Measurements from ENCODE around the gene PIK3C3.
A peak's percentile ranks its signal among the peaks of the same experiment; 100 is the strongest.
"Not testable (repeated sequence)": the region's sequence is repeated elsewhere in the genome, so short reads cannot be mapped to it uniquely, and the experiment has no call there.

Gene PIK3C3

DNA sequence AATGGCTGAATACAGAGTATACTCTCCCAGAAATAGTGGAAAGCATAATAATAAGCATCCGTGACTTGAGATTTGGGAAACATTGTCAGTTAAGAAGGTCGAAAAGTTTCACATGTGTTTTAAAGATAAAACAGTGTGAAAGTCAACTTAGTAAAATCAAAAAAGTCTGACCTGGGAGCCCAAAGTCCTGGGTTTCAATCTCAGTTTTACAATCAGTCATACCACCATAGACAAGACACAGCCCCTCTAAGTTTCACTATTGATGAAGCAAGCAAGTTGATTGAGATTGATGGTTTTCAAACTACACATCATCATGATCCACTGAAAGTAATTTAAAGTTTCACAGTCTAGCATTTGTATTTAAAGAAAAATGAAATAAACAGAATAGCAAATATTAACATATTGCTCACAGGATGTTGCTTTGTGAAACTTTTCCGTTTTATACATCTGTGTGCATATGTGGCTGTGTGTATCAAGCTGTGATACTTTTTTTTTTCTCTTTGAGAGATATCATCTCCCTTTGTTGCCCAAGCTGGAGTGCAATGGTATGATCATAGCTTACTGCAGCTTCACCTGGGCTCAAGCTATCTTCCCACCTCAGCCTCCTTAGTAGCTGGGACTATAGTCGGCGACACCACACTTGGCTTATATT lies 71.1 kb downstream of the PIK3C3 start:
- no peak for DNase-seq

DNA sequence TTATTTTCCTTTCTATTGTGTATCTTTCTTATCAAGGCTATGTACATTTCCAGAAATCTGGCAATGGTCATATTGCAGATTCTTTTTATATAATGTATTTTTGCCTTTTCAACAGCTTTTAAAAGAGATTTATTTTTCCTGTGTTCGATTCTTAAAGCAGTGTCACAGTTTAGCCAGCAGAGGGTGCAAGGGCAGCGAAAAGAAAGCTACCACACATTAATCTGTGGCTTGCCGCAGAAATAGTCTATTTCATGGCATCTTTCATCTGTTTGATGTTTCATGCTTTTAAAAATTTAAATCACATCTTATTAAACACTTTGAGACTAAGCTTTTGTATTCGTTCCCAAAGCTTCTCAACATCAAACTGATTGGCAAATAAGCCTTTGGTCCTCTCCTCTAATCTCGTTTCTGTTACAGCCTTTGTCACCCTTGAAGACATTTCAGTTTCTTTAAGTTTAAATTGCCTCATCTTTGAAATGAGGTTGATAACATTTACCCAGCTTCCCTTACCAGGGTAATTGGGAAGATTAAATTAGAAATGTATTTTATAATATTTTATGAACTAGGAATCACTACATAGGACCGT lies 73.3 kb downstream of the PIK3C3 start:
- DNase-seq: no peak

DNA sequence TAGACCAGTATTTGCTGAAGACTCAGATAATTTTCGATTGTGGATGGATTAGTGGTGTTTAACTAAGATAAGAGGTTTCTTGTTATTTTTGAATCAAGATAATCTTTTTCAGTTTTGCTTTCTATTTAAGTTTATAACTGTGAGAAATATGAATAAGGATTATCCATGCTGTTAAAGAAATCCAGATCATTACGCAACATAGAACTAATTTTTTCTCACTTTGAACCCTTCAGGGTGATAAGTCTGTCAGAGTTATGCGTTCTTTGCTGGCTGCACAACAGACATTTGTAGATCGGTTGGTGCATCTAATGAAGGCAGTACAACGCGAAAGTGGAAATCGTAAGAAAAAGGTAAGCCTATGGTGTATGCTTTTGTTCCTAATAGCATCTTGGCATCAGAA lies 74.1 kb downstream of the PIK3C3 start:
- no peak for DNase-seq

DNA sequence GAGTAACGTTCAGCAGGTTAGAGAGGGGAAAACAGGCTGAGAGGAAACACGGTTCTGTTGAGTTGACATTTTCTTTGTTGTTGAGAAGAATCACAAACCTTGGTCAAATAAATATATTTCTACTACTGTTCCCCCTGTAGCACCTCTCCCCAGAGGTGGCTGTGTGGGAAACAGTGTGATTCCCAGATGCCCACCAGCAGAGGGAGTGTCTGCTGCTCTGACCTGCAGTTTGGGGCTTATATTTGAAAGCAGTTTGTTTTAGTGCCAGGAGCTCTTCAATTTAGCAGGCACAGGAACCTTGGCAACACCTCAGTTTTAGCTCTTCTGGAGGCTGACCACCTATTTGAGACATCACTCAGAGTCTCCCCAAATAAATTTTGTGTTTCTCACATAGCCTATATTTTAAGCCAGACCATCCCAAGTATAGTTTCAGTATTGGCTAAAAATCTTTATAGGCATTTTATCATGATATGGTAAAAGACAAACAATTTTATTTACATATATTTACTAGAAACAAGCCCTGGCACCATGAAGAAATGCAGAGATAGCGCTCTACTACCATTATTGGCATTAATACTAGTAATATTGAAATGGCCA lies 75.7 kb downstream of the PIK3C3 start:
- DNase-seq: no peak

DNA sequence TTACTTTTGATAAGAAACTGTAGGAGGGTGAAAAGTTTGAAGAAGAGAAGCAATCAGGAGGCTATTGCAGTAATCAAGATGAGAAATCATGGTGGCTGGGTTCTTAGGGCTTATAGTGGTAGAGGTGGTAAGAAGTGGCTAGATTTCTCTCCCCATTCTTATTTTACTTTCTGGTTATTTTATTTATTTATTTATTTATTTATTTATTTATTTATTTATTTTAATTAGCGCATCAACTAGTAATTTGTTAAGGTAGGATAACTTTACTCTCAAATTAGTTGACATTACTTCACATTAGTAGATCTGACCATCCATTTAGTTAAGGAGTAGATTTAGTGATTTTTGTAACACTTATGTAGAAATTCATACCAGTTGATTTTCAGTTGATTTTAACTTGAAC lies 77.4 kb downstream of the PIK3C3 start:
- DNase-seq: no peak

DNA sequence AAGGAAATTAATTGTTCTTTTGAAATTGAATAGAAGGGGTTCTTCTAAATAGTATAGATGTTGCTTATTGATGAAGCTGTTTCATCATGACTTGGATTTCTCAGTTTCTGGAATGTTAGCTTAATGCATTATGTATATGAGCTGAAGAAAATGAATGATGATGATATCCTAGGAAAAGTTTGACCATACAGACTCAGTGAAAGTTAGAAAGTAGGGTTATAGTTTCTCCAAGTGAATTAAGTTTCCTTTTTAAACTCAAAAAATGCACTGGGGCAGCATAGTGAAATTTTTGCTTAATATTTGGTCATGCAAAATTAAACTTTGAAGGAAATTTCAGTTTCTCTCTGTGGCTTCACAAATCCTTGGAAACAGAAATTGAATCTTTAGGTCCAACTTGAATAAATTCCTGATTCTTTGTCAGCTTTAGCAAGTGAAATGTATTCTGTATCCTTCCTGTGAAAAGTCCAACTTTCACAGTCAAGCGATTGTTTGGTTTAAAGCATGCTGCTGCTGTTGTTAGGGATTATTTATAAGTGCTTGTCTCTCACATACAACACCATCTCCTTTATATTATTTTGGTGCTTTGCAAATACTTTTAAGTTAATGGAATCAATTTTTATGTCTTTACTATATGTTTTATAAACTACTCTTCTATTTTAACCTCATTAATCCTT lies 78.2 kb downstream of the PIK3C3 start:
- no peak for DNase-seq

DNA sequence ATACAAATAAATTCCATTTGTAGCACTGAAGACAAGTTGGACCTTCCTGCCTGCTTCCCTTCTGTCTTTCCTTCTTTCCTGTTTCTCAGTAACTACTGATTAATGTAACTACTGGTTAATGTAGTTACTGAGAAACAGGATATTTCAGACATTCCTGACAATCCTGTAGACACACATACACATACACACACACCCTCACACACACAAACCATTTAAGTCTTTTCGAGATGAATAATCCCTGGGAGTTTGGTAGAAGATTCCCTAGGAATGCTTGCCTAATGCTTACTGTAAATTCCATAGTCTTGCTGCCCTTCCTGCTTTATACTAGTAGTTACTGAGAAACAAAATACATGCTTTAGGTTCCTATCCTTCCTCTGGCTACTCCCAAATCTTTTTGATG lies 83.9 kb downstream of the PIK3C3 start:
- DNase-seq: no peak

DNA sequence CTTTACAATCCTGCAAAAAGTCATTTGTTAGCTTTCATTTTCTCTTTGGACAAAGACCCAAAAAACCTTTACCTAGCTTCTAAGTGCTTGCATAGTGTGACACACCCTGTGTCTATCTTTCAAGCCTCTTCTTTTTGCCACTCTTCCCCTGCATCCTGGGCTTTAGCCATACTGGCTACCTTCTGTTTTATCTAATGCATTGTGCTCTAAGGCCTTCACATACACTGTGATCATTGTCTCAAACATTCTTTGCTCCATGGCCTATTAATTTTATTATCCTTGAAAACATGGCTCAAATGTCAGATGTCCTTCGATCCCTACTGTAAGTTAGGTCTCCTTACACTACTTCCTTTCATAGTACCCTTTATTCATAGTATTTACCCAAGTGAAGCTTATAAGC lies 84.4 kb downstream of the PIK3C3 start:
- no peak for DNase-seq

DNA sequence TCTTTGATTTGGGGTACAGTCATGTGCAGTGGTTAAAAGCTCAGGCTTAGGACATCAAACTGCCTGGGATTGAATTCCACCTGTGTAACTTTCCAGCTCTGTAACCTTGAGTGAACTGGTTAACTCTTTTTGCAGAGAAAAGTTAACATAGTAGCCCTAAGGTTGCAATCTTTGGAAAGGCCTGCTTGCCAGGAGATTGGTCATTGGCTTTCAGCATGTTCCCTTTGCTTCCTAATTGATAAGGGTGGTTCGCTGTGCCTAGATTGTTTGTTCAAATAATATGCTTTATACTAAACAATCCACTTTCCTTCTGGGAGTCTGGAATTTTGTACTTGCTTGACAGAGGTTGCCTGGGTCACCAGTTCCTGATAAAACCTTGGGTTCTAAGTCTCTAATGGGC lies 86.8 kb downstream of the PIK3C3 start:
- no peak for DNase-seq

DNA sequence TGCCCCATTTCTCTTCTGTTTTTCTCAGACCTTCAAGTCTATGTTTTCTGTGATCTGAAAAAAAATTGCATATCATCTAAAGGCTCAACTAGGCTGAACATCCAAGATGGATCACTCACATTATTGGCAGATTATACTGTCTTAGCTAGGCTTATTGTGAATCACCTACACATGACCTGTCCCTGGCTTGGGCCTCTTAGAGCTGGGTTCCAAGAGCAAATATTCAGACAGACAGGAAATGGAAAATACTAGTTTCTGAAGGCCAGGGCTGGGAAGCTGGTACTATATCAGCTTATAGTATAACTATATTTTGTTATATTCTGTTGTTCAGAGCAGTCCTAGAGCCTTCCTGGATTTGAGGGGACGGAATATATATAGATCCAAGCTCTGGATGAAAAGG lies 90.3 kb downstream of the PIK3C3 start:
- no peak for DNase-seq

DNA sequence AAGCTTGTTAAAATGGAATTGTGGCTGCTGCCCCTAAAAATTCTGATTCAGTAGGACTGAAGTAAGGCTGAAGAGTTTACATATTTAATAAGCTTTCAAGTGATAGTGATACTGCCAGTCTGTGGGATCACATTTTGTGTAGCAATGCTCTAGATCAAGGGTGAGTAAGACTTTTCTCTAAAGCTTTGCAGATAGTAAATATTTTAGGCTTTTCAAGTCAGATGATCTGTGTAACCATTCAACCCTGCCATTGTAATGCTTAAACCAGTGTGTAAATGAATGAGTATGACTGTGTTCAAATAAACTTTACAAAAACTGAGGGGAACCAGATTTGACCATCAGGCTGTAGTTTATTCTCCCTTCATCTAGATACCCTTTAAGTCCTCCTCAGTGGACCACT lies 92.7 kb downstream of the PIK3C3 start:
- no peak for DNase-seq

DNA sequence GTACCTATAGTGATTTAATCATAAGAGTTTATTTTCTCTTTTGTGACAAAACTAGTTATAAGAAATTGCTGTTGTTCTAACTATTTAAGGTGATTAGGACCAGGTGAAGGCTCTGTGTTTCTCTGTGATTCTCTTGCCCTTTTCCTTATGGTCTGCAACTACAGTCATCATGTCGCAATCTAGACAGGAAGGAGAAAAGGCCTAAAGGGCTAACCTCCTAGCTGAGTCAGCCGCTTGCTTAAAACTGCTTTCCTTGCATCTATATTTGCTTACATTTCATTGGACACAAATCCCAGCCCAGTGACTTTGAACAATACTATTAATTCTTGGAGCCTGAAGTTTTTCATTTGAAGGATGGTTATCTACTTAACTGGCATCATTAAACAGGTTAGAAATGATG lies 93.1 kb downstream of the PIK3C3 start:
- no peak for DNase-seq

DNA sequence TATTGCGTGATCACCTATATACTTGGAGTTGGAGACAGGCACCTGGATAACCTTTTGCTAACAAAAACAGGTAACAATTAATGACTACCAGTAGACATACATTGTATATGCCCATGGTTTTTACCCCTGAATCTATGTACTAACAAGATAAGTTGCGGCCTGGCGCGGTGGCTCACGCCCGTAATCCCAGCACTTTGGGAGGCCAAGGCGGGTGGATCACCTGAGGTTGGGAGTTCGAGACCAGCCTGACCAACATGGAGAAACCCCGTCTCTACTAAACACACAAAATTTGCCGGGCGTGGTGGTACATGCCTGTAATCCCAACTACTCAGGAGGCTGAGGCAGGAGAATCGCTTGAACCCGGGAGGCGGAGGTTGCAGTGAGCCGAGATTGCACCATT lies 94.5 kb downstream of the PIK3C3 start:
- not testable (repeated sequence) for DNase-seq

DNA sequence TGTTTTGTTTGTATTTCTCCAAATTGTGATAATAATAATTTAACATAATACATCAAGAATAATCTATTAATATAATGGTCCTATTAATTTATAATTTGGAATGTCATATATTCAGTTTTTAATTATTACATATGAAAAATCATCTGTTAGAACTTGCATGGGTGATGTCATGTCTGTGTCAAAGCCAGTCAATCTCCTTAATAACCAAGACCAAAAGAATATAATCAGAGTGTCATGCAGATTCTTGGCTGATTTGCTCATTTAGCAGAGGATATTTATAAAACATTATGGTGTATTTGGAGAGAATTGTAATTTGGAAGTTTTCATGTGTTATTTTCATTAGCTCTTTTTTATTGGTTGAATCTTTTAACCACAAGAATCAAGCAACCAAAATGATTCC lies 96.4 kb downstream of the PIK3C3 start:
- no peak for DNase-seq

DNA sequence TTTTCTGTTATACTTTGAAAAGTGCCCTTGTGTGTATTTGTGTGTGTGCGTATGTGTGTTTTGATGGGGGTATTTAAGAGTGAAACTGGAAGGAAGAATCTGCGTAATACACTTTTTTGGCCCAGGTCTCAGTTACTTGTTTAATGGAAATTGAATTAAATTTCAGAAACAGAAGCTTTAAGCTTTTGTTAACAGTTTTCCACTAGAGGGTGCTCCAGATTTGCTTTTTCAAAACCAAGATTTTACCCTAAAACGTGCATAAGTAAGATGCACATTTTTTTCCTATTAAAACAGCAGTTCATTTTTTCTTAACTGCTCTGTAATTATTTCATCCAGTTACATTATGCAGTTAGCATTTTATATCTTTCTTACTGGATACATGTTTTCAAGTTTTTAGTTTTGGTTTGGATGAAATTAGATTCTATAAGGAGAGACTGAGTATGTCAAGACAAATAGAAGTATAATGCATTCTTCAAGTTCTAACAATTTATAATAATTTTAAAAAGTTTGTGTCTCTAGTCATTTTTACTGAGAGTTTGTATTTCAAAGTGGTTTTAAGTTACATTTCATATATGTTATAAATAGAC lies 97.2 kb downstream of the PIK3C3 start:
- DNase-seq: peak in 1 of 2 experiments; percentile 67

DNA sequence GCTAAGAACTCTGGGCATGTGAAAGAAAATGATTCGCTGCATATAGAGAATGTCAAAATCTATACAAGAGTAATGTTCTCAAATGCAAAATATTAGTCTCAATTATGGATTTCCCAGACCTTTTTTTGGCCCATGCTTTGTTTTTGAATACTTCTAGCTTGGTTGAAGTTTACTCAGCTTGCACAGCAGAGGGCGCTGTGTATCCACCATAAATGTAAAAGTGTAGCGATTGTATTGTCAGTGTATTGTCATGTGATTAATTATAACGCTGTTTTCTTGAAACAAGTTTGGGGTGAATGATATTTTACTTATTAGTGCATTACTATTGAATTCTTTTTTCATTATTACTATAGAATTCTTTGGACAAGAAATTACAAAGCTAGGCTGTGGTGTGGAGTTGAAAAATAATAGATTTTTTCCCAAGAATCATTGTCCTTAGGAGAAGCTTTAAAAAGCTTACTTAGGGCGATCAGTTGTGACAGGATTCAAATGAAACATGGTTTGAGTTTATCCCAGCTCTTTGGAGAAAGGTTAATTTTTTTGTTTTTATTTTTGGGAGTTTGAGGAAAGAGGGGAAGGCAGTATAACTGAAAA lies 98.3 kb downstream of the PIK3C3 start:
- peak; percentile 5 to 77 for DNase-seq

DNA sequence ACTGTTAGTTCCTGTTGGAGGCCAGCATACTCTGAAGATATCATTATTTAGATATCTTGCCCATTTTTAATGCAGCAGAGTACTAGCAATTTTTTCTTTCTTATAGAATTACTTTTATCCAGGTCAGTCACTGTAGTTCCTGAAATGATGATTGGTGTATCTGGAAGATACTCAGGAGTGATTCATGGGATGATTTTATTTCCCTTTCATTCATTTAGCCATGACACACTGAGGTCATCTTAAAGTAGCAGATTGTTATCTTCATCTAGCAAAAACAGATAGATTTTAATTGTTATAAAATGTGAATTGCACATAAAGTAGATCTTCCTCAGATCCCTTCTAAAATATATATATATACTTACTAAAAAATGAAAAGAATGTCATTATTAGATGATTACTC lies 109.1 kb downstream of the PIK3C3 start:
- no peak for DNase-seq

DNA sequence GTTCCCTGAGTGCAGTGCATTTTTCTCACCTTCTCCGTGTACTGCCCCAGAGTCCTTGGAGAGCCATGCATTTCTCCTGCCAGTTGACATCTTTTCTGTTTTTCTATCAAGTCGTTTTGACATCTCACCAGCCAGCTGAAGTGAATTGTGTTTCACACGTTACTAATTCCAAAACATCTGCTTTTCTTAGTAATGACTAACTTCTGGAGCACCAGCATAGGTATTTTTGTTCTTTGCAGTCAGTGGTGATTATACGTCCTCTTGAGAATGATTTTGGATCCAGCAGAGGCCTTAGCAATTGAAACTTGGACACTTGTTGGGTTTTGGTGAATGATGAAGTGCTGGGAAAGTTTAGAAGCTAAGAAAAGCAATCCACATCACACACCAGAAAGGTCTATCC lies 112.5 kb downstream of the PIK3C3 start:
- DNase-seq: no peak

DNA sequence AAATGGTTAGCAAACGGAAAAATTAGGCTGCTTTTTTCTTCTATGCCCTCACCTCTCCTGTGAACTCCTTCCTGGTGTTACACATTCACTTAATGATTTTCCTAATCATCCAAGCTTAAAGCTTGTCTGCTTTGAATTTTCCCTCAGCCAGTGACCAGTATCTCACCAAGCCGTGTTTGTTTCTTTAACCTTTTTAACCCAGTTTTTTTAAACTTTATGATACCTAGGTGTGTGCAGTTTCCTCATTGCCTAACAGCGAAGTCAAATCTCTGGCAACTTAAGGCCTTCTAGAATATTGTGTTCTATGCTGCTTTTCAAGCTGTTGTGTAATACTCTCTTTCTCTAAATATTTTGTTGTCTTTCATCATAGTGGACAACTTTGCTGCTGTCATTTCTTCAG lies 113.0 kb downstream of the PIK3C3 start:
- no peak for DNase-seq

DNA sequence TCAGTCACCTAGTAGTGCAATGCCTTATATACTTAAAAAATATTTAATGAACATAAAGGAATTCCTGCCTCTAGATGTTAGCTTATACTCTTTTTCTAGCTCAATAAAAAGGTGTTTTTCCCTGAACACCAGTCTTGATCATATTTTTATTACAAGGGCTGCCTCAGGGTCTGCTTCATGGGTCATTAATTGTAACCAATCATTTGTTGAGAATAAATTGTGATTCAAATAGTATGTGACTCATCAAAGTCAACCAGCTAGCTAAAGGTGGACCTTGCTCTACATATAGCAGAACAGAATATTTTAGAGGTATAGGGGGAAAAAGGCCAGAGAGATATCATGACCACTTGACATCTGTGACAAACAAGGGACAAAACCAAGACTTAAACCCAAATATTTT lies 114.0 kb downstream of the PIK3C3 start:
- no peak for DNase-seq

DNA sequence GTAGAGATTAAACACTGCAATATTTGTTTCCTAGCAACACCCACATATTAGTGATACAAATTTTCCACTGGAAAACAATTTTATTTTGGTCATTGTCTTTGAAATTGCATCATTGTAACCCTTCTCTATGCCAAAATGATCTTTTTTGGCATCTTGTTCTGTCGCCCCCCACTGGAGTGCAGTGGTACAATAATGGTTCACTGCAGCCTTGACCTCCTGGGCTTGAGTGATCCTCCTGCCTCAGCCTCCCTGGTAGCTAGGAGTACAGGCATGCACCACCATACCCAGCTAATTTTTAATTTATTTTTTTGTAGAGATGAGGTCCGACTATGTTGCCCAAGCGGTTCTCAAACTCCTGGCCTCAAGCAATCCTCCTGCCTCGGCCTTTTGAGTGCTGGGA lies 117.4 kb downstream of the PIK3C3 start:
- no peak for DNase-seq

DNA sequence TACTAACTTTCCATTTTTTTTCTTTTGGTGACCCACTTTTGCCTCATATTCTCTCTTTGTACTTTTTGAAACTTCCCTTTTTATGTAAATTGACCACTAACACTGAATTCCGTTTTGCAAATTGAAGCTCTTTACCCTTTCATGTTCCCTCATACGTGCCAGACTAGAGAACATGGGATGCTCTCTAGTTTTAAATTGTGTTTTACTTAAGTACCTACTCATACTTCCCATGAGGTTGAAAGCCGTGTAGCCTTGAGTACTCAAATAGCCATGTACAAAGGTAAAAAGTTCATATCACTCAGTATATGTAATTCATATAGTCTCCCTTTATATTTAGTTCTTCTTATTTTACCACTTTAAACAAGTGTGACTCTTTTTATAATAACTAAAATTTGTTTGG lies 119.7 kb downstream of the PIK3C3 start:
- no peak for DNase-seq

DNA sequence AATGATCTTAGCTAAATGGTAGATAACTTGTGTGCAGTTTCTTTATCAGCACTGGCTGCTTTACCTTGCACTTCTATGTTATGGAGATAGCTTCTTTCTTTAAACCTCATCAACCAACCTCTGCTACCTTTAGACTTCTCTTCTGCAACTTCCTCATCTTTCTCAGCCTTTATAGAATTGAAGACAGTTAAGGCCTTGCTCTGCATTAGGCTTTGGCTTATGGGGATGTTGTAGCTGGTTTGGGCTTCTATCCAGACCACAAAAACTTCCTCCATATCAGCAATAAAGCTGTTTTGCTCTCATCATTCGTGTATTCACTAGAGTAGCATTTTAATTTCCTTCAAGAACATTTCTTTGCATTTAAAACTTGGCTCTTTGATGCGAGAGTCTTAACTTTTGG lies 123.7 kb downstream of the PIK3C3 start:
- no peak for DNase-seq

DNA sequence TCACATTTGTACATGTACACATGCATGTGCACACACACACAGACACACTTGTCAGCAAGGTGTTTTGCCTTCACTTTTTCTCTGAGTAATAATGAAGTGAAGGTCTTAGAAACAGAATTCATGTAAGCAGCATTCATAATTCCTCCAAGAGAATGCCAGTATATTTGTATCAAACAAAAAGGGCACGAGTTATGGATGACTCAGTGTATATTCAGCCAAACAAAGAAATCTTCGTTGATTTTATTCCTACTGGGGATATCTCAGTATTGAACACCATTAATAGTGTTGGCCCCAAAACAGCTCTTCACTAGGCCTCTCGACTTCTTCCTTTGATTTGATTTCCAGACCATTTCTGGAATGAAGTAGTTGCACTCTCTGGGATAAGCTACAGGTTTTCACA lies 125.3 kb downstream of the PIK3C3 start:
- no peak for DNase-seq
